Measurements from ENCODE around the gene KRIT1. TPM values are rescaled to one million over a fixed set of nuclear protein-coding genes. Genes with fewer than 3 reads are reported as not detected.
"Not testable (repeated sequence)": the region's sequence is repeated elsewhere in the genome, so short reads cannot be mapped to it uniquely, and the experiment has no call there.

Gene KRIT1
- 26.8 and 30.6 TPM in 2 replicates for total RNA-seq

DNA sequence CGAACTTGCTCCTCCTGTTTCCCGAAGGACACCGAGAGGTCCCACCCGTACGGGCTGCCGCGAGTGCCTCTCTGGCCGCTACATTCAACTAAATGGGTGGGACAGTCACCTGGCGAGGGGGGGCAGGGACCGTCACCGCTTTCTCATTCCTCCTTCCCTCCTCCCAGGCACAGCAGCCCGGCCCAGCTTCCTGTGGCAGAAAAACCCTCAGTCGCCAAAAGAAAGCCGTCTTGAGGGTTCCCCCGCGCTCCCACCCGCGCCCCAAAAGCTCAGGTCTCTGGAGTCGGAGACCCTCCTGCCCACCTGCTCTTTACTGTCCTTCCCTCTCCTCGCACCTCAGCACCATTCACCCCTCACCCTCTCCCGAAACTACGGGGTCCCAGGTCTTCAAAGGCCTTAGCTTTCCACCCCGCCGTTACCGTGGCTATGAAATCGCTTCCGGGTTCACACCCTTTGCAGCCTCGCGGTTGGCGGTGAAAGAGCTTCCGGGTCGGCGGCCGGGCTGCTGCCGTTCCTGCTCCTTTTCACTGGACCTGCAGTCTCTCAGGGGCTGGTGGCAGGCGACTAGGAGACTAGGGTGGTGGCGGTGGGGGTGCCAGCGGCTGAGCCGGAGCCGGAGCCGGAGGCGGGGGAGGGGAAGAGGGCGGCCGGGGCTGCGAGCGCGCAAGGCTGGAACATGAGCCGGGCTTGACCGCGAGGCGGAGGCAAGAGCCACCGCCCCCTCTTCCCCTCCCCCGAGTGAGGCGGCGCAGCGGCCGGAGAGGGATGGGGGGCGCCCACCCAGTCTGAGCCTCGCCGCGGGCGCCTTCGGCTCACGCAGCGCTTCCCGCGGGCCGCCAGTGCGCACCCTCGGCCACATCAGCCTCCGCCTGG is at the start of gene KRIT1, which contains the start of gene ANKIB1:
TSS of gene KRIT1 (minus strand) at position 428 of the 873 bp plus-strand sequence. CDS start 3,779 bp downstream, outside the sequence.
TSS of gene ANKIB1 (plus strand) at position 488 of the 873 bp plus-strand sequence. CDS start 49,005 bp downstream, outside the sequence.
- DNase-seq (ENCODE audit: low read depth in 2 of 2), result peak; percentile 68 to 88

DNA sequence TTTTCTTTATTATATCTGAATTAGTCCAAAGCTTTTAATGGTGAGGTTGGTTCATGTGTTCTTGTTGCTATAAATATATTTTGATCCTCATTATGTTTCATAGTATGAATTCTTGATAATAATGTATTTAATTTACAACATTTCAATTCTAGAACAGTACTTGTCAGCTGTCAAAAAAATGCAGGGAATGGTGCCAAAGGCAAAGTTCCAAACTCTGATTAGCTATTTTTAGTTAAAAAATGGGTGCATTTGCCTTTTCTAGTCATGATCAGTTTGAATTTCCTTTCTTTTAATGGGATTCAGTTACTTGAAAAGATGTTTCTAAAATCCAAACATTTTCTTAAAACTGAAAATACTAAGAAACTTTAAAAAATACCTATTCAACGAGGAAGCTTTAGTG is 49.7 kb upstream of the KRIT1 start:
- no peak for DNase-seq (ENCODE audit: low read depth in 2 of 2)

DNA sequence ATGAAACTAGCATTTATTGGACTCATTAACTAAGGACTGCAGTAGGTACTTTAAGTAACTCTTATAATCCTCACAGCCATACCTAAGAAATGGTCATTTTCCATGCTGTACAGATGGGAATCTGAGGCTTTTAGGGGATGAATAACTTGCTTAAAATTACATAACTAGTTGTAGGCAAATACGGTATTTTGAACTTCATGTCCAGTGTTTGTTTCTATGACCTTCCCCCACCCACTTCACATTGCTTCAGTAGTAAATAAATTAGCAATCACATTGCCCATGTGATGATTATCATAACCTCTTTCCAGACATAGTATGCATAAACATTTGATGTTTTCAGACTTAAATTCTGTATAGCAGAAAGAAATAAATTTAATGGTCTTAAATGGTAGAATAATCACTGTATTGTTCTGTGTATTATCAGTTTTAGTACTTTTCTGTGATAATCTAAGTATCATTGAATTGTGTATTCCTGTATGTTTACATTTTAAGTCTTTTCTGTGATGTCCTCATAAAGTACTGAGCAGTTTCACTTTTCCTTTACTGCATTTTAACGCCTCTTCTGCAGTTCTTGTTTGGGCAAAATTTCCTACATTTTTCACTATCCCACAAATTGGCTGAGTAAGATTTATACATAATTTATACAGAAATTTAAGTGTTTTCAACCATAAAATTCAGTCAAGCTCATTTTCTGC is 48.3 kb upstream of the KRIT1 start:
- no peak for DNase-seq (ENCODE audit: low read depth in 2 of 2)

DNA sequence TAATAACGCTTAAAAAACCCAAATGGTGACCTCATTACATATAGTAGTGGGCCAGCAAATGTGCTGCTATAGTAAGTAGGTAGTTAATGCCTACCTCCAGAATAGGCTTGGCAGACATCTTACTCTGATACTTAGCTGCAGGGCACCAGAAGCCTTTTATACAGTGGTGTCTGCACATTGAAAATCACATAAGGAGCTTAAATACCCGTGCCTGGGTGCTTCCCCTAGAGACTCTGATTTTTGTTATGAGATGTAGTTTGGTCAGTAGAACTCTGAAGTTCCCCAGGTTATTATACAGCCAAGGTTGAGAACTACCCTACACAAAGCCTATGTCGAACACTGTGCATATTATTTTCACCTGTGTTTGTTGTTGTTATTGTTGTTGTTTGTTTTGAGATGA is 47.3 kb upstream of the KRIT1 start:
- DNase-seq (ENCODE audit: low read depth in 2 of 2), result no peak

DNA sequence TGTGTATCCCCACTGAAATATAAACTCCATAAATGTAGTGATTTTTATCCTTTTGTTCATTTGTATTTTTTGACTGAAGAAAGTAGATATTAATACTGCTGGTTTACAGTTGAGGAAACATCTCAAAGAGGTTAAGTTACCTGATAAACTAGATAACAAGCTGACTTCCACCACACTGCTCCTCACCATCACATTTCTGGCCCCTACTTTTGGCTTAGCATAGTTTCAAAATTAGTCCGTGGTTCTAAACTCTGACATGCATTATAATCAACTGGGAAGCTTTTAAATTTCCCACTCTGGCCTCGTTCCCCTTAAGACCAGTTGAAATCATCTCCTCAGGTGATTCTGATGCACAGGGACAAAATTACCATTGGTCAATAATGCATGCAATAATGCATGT is 43.6 kb upstream of the KRIT1 start:
- no peak for DNase-seq (ENCODE audit: low read depth in 2 of 2)

DNA sequence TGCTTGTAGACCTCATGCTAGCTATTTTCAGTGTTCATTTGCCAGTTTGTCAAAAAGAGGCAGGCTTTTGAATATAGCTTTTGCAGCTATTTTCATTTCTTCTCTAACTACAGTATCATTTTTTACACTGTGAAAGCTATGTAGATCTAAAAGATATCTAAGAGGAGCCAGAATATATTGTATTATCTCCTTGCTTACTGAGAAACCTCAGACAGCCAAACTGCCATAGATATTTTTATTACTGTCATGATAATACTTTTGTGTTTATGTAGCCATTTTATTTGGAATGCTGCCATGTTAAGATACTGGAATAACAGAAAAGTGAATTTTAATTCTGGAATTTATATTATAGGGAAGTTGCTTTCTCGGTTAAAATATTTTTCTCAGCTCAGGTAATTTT is 37.2 kb upstream of the KRIT1 start:
- peak in 1 of 2 donors; percentile 7 for DNase-seq (ENCODE audit: low read depth in 2 of 2)

DNA sequence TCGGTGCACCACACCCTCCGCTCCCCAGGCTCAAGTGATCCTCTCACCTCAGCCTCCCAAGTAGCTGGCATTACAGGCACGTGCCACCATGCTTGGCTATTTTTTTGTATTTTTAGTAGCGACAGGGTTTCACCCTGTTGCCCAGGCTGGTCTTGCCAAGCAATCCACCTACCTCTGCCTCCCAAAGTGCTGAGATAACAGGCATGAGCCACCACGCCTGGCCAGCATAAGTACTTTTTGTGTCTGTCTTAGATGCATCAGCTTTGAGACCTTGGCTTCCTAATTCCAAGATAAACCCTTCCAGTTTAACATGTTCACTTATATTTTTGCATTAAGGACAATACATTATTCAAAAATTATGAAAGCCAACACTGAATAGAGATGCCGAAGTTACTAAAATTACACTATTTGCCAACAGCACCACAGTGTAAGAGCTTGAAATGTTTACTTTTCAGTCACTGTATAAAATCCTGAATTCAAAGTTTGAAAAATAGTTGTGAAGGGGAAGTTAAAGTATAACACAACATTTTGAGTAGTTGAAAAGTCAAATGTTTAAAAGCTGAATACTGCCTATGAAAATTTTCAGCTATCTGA is 36.6 kb upstream of the KRIT1 start:
- DNase-seq (ENCODE audit: low read depth in 2 of 2), result no peak

DNA sequence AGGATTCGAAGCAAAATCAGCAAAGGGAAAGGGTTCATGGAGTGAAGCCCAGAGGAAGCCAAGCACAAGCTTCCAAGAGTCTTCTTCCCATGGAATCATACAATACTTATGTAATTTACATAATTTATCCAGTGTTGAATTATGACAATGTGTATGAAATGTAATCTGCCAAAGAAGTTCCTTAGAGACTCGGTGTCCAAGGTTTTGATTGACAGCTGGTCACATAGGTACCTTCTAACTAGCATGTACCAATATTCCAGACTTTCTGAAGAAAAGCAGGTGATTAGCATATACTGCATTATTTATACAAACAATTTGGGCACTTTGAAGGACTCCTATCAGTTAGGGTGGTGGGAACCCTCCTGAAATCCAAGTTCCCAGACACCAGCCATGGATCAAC is 35.3 kb upstream of the KRIT1 start:
- no peak for DNase-seq (ENCODE audit: low read depth in 2 of 2)

DNA sequence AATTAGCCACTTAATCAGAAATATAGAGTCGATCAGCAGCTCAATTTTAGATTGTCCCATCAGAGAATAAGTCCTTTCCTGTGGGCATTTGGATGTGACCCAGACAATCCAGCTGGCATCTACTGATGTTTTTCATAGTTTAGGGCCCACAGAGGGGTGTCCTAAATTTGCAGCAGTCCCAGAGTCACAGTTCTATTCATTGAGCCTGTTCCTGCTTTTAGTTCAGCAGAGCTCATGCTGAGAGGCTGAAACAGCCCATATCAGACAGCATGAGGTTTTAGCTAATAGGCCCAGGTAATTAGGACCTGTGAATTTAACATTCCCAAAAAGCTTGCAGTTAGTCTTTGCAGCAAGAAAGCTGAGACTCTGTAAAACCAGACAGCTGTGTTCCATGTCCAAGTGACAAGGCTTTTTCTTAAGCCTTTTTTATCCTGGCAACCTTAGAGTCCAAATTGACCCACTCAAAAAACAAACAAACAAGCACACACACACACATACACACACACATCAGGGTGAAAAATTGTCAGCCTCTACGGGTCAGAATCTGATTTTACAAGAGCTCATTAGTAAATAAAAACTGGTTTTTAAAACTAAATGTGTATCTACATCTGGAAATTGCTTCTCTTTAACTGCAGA is 33.8 kb upstream of the KRIT1 start:
- no peak for DNase-seq (ENCODE audit: low read depth in 2 of 2)

DNA sequence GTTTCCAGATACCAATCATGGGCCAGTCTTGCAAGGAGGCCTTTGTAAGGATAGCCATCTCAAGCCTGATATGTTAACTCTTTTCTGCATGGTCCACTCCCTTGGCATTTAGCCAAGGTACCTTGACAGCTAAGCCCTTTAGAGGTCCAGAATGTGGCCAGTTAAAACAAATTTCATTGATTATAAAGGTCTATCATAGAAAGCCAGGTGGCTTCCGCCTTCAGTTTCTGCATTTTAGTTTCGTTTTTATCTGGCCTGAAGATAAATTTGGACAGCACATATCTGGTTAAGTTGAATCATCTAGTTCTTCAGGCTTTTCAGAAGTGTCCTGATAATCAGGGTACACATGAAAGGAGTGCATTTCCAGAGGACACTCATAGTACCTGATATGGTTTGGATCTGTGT is 30.7 kb upstream of the KRIT1 start:
- no peak for DNase-seq (ENCODE audit: low read depth in 2 of 2)

DNA sequence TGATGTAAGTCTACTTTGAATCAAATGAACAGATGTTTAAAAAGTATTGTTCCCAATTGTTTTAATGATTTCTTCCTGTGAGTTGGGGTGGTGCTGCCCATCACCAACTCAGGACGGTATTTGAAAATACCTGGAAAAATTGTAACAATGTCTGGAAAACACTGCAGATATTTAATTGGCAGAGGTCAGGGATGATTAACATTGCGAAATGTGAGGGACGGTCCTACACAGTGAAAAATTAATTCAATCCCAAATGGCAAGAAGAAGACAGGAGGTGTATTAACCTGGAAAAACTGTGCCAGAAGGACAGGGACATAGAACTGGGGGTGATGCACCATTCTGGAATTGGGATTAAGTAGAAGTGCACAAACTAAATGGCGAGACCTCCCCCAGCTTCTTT is 29.6 kb upstream of the KRIT1 start:
- DNase-seq (ENCODE audit: low read depth in 2 of 2), result no peak

DNA sequence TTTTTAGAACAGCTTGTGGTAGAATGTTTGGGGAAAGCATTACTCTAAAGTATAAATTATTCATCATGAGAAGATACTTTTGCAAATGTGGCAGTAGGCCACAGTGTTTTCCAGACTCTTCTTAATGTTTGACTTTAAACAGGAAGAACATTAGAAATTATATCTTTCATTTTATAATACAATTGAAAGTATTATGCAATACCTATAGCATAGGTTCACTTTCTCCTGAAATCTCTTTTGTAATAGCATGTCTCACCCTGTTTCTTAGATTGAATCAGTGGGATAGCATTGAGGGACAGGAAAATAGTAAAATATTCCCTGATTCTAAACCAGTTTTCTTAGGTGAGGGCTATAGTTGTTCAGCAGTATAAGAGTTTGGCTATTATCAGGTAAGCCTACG is 23.2 kb upstream of the KRIT1 start:
- no peak for DNase-seq (ENCODE audit: low read depth in 2 of 2)

DNA sequence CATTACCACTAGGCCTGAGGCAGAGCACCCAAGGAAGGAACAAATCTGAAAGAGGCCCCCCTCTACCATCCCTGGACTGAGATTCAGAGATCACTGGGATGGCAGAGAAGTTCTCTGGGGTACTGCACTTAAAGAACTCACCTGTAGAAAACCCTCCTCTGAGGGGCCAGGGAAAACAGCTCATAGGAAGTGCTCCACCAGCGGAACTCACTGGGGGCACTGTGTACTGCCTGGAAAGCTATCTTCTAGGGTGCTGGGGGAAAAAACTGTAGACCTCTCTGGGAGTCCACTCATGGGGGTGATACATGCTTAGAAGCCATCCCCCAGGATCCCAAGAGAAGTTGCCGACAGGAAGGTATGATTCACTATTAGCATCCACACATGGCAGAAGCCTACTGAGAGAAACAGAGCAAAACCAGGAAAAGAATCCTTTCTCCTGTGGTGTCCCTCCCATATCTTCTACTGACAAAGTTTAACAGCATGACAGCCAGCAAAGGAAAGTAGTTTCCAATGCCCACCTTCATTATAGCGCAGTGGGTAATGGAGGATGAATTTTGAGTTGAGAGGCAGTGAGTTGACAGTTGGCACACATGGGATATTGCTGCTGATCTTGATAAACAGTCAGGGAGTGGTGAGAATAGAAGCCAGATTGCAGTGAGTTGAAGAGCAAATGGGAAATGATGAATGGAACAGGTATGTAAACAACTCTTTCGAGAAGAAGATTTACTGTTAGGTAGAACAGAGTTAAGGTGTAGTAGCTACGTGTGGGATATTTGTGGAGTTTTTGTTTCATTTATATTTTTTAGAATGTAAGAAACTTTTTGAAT is 20.9 kb upstream of the KRIT1 start:
- DNase-seq (ENCODE audit: low read depth in 2 of 2), result peak in 1 of 2 donors; percentile 10

DNA sequence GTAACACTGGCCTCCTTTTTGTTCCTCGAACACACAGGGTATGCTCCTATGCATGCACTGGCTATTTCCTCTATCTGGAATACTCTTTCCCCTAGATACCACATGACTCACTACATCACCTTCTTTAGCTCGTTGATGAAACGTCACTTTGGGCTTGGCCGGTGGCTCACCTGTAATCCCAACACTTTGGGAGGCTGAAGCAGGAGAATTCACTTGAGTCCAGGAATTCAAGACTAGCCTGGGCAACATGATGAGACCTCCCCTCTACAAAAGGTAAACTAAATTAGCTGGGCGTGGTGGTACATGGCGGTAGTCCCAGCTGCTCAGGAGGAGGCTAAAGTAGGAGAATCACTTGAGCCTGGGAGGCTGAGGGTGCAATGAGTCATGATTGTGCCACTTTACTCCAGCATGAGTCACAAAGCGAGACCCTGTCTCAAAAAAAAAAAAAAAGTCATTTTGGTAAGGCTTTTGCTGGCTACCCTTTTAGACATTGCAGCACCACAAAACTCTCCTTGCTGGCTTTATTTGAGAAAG is 14.6 kb upstream of the KRIT1 start:
- no peak for DNase-seq (ENCODE audit: low read depth in 2 of 2)

DNA sequence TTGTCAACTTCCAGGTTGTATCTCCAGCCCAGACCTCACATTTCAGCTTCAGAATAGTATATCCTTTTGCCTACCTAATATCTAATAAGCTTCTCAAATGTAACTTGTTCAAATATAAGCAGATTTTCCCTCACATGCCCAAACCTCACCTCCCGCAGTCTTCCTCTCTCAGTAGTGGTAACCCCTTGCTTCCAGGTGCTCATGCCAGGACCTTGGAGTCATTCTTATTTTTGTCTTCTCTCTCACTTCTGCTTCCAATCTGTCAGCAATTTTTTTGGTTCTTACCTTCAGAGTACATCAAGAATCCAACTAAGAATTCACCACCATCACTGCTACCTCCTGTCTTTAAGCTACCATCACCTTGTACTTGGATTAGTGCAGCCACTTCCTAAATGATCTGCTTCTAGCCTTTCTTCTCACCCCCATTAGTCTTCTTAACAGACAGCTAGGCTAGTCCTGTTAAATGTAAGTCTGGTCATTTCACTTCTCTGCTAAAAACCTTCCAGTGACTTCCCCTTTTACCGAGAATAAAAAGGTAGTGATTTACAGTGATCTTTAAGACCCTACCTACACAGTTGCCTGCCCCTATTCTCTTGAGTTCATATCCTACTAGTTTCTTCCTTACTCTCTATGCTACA is 14.0 kb upstream of the KRIT1 start:
- DNase-seq (ENCODE audit: low read depth in 2 of 2), result no peak

DNA sequence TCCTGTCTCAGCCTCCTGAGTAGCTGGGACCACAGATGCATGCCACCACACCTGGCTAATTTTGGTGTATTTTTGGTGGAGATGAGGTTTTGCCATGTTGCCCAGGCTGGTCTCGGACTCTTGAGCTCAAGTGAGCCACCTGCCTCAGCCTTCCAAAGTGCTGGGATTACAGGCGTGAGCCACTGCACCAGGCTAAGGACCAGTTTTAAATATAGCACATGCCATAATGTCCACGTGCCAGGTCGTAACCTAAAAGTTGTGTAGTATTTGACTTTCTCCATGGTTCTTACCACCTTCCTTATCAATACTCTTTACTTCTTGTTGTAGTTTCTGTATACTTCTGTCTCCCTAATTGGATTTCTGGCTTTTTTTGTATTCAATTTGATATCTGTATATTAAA is 13.3 kb upstream of the KRIT1 start:
- no peak for DNase-seq (ENCODE audit: low read depth in 2 of 2)

DNA sequence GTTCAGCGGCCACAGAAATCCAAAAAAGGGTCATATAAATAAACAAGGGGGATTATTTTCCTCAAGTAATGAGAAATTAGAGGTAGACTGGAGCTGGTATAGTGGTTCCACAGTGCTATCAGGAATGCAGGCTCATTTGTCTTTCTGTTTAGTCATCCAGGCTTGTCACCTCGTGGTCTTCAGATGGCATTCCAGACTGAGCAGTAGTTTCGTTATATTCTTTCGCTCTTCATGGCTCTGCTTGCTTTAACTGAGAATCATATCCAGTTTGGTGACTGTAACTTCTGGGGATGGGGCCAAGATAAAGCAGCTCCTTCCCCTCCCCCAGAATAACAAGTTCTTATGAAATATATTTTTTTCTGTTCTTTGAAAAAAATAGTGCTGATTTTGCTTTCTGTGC is 9.6 kb upstream of the KRIT1 start:
- DNase-seq (ENCODE audit: low read depth in 2 of 2), result no peak

DNA sequence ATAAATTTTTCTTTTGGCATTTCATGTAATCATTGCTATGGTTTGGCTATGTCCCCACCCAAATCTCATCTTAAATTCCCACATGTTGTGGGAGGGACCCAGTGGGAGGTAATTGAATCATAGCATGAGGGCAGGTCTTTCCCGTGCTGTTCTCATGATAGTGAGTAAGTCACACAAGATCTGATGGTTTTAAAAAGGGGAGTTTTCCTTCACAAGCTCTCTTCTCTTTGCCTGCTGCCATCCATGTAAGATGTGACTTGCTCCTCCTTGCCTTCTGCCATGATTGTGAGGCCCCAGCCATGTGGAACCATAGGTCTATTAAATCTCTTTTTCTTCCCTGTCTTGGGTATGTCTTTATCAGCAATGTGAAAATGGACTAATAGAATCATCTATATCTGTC is 9.1 kb upstream of the KRIT1 start:
- not testable (repeated sequence) for DNase-seq (ENCODE audit: low read depth in 2 of 2)

DNA sequence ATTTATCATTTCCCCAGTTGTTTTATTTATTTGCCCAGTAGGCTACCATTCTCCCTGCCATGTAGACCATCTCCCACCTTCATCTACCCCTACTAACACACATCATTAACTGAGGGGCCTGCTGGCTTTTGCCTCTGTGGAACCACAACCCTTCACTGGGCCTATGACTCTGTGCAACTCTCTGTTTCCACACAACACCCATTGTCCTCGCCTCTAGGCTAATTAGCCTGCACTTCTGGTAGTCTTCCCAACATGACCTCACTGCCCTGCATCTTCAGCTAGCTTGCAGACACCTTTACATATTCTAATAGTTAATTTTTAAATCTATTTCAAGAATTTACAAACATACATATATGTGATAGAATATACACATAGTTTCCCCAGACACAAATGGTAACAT is 7.5 kb upstream of the KRIT1 start:
- DNase-seq (ENCODE audit: low read depth in 2 of 2), result no peak

DNA sequence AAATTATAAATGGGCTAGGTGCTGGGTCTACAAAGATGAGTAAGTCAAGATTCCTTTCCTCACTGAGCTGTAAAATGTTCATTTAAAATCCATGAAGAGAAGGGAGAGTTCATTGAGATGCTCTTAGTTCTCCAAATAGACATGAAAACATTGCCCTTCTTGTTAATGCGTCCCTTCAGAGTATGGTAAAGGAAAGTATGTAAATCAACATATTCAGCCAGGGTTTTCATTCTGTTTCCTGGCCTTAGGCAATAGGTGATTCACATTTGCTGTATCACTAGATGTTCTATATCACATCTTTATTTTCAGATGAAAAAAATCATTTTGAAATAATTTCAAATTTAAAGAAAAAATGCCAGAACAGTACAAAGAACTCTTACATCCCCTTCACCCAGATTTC is 5.5 kb upstream of the KRIT1 start:
- DNase-seq (ENCODE audit: low read depth in 2 of 2), result no peak

All from dermis microvascular lymphatic vessel endothelial cell (primary cell).